SK-N-SH (cell line): Measurements from ENCODE around the gene ADAMTS7. TPM values are rescaled to one million over a fixed set of nuclear protein-coding genes. Genes with fewer than 3 reads are reported as not detected.
A peak's percentile ranks its signal among the peaks of the same experiment; 100 is the strongest.

ENCODE experiments used
- CTCF ChIA-PET: fragments of 300-600, 350-600 bp; formaldehyde crosslinking; extraction: SDS; loops from one replicate; lab custom pipeline; 2021; lab: Yijun Ruan, JAX
- POLR2A ChIA-PET: fragments of 350-600 bp; sonication (Branson Sonifier 250); formaldehyde crosslinking; extraction: SDS; loops from one replicate; lab custom pipeline; 2020; ENCODE audit warnings: antibody characterized with exemption, inconsistent platforms; lab: Yijun Ruan, JAX
- DNase-seq: peaks from one replicate; pipeline ENCODE4 v3.0.0; 2012
- H2AFZ ChIP-seq: fragments of 200-600 bp; sonication (generic); 2 replicates; pipeline ENCODE4 v1.8.1; 2016; ENCODE audit warnings: antibody characterized with exemption, mild to moderate bottlenecking, low read depth
- H3F3A ChIP-seq: fragments of 200-600 bp; sonication (generic); replicated peaks from 2 replicates; pipeline ENCODE3; 2016; ENCODE audit warnings: antibody characterized with exemption, mild to moderate bottlenecking; ENCODE audit not compliant: insufficient read depth
- H3K27ac ChIP-seq, 2 experiments: fragments of 200-500 bp in 1 of 2; fragments of 200-600 bp in 1 of 2; sonication (Bioruptor generic) in 1 of 2; sonication (generic), shearing (Covaris generic) in 1 of 2; 2 replicates each; pipeline versions ENCODE4 v1.5.1 to v1.6.1; 2014 to 2016; ENCODE audit warnings: low read depth in 2 of 2, inconsistent platforms in 1 of 2, low read length in 1 of 2, mild to moderate bottlenecking in 1 of 2, mixed read lengths in 1 of 2
- H3K27me3 ChIP-seq: fragments of 200-600 bp; sonication (generic), shearing (Covaris generic); 2 replicates; pipeline ENCODE4 v1.6.1; 2016; ENCODE audit warnings: mixed run types; ENCODE audit not compliant: insufficient read depth
- H3K36me3 ChIP-seq, 2 experiments: fragments of 200-500 bp in 1 of 2; fragments of 200-600 bp in 1 of 2; sonication (Bioruptor generic) in 1 of 2; sonication (generic) in 1 of 2; replicated peaks in 1 of 2; 2 replicates each; pipeline versions ENCODE3 to v1.5.1; 2014 to 2016; ENCODE audit warnings: low read length in 1 of 2, mild to moderate bottlenecking in 1 of 2; ENCODE audit not compliant: insufficient read depth in 2 of 2, control insufficient read depth in 1 of 2
- H3K4me1 ChIP-seq, 2 experiments: fragments of 200-500 bp in 1 of 2; fragments of 200-600 bp in 1 of 2; sonication (Bioruptor generic) in 1 of 2; sonication (generic), shearing (Covaris generic) in 1 of 2; 2 replicates each; pipeline versions ENCODE4 v1.5.1 to v1.6.1; 2014 to 2016; ENCODE audit warnings: low read depth in 1 of 2, low read length in 1 of 2, mixed run types in 1 of 2; ENCODE audit not compliant: insufficient read depth in 2 of 2, control insufficient read depth in 1 of 2
- H3K4me2 ChIP-seq: fragments of 200-600 bp; sonication (generic), shearing (Covaris generic); 2 replicates; pipeline ENCODE4 v1.6.1; 2017; ENCODE audit warnings: mixed run types
- H3K4me3 ChIP-seq, 2 experiments: fragments of 200-500 bp in 1 of 2; fragments of 200-600 bp in 1 of 2; sonication (Bioruptor generic) in 1 of 2; sonication (generic), shearing (Covaris generic) in 1 of 2; 2 replicates each; pipeline versions ENCODE4 v1.5.1 to v1.8.1; 2014 to 2016; ENCODE audit warnings: low read depth in 2 of 2, inconsistent platforms in 1 of 2, low read length in 1 of 2, mild to moderate bottlenecking in 1 of 2, mixed read lengths in 1 of 2, moderate library complexity in 1 of 2
- H3K79me2 ChIP-seq: fragments of 200-600 bp; sonication (generic); 2 replicates; pipeline ENCODE4 v1.8.1; 2017; ENCODE audit warnings: mild to moderate bottlenecking; ENCODE audit not compliant: insufficient read depth
- H3K9ac ChIP-seq: fragments of 200-600 bp; sonication (generic); 2 replicates; pipeline ENCODE4 v1.6.1; 2017; ENCODE audit warnings: mixed run types
- H3K9me2 ChIP-seq: fragments of 200-600 bp; sonication (generic); 2 replicates; pipeline ENCODE4 v1.6.1; 2017; ENCODE audit warnings: mixed run types
- H3K9me3 ChIP-seq: fragments of 200-600 bp; sonication (generic); 2 replicates; pipeline ENCODE4 v1.6.1; 2017; ENCODE audit warnings: mixed run types, mild to moderate bottlenecking, moderate library complexity
- H4K20me1 ChIP-seq: fragments of 200-600 bp; sonication (generic); 2 replicates; pipeline ENCODE4 v1.6.1; 2017; ENCODE audit warnings: mild to moderate bottlenecking, mixed run types; ENCODE audit not compliant: insufficient read depth
- EP300 ChIP-seq, 2 experiments: IDR thresholded peaks; 2 replicates each; pipeline versions ENCODE4 v1.4.0 to v1.6.1; 2012; ENCODE audit warnings: borderline replicate concordance in 1 of 2, low read depth in 1 of 2, low read length in 1 of 2
- EZH2phosphoT487 ChIP-seq: fragments of 200-600 bp; sonication (generic); IDR thresholded peaks from 2 replicates; pipeline ENCODE4 v1.6.1; 2017; ENCODE audit warnings: low read depth, mixed run types, mild to moderate bottlenecking, antibody characterized with exemption, moderate library complexity, borderline replicate concordance
- FOSL2 ChIP-seq: IDR thresholded peaks from 2 replicates; pipeline ENCODE4 v1.4.0; 2012; ENCODE audit warnings: low read depth, mild to moderate bottlenecking, moderate library complexity, borderline replicate concordance
- FOXM1 ChIP-seq: IDR thresholded peaks from 2 replicates; pipeline ENCODE4 v1.4.0; 2012; ENCODE audit warnings: low read depth, mild to moderate bottlenecking
- GATA2 ChIP-seq: sonication (generic); formaldehyde crosslinking; IDR thresholded peaks from 2 replicates; pipeline ENCODE4 v1.5.0; 2020; ENCODE audit warnings: mild to moderate bottlenecking, missing genetic modification reagents
- MAX ChIP-seq: IDR thresholded peaks from 2 replicates; pipeline ENCODE4 v1.4.0; 2012; ENCODE audit warnings: low read depth
- MEF2A ChIP-seq: IDR thresholded peaks from 2 replicates; pipeline ENCODE4 v1.4.0; 2012; ENCODE audit warnings: low read depth, borderline replicate concordance
- NFIC ChIP-seq: IDR thresholded peaks from 2 replicates; pipeline ENCODE4 v1.4.0; 2012; ENCODE audit warnings: borderline replicate concordance
- NRF1 ChIP-seq: IDR thresholded peaks from 2 replicates; pipeline ENCODE4 v1.6.1; 2012; ENCODE audit warnings: low read depth, mild to moderate bottlenecking, low read length
- RAD21 ChIP-seq: IDR thresholded peaks from 2 replicates; pipeline ENCODE4 v1.6.1; 2012; ENCODE audit warnings: mild to moderate bottlenecking, low read length
- RCOR1 ChIP-seq: fragments of 150-350 bp; IDR thresholded peaks from 2 replicates; pipeline ENCODE4 v1.6.1; 2017; ENCODE audit warnings: antibody characterized with exemption, low read length
- RFX5 ChIP-seq: IDR thresholded peaks from 2 replicates; pipeline ENCODE4 v1.6.1; 2012; ENCODE audit warnings: mild to moderate bottlenecking, improper control_type of control experiment, low read length
- SMC3 ChIP-seq: IDR thresholded peaks from 2 replicates; pipeline ENCODE4 v1.6.1; 2012; ENCODE audit warnings: low read depth, low read length, improper control_type of control experiment
- TAF1 ChIP-seq: IDR thresholded peaks from 2 replicates; pipeline ENCODE4 v1.6.1; 2012; ENCODE audit warnings: low read depth, mild to moderate bottlenecking, low read length, moderate library complexity, borderline replicate concordance
- TCF12 ChIP-seq: IDR thresholded peaks from 2 replicates; pipeline ENCODE4 v1.4.0; 2012
- TEAD4 ChIP-seq: IDR thresholded peaks from 2 replicates; pipeline ENCODE4 v1.4.0; 2012; ENCODE audit warnings: mild to moderate bottlenecking, borderline replicate concordance; ENCODE audit not compliant: insufficient read depth
- USF2 ChIP-seq: fragments of 150-350 bp; IDR thresholded peaks from 2 replicates; pipeline ENCODE4 v1.6.1; 2017; ENCODE audit warnings: antibody characterized with exemption, low read length, low read depth, borderline replicate concordance
- YY1 ChIP-seq: IDR thresholded peaks from 2 replicates; pipeline ENCODE4 v1.4.0; 2012; ENCODE audit warnings: low read depth, mild to moderate bottlenecking
- WGBS: methylation state at CpG from one replicate; pipeline ENCODE4 v1.1.6; 2017; ENCODE audit warnings: low lambda C conversion rate; 5-methylcytosine and 5-hydroxymethylcytosine counted together
- polyA plus RNA-seq, 3 experiments: library from polyadenylated mRNA; depleted of rRNA; stranded (reverse); fragments of >200 nt; gene quantifications; 2 replicates each; pipeline ENCODE4 v1.2.3, GENCODE V29; 2012
- TF ChIP-seq, protein P1 (sequence below): fragments of 200-600 bp; sonication (generic); IDR thresholded peaks from 2 replicates; pipeline ENCODE4 v1.6.1; 2017; ENCODE audit warnings: antibody characterized with exemption, mild to moderate bottlenecking, moderate library complexity
- TF ChIP-seq, protein P2 (sequence below): IDR thresholded peaks from 2 replicates; pipeline ENCODE4; 2012
- TF ChIP-seq, protein P3 (sequence below): IDR thresholded peaks from 2 replicates; pipeline ENCODE4 v1.4.0; 2012; ENCODE audit warnings: low read depth, borderline replicate concordance
- TF ChIP-seq, protein P4 (sequence below): IDR thresholded peaks from 2 replicates; pipeline ENCODE4 v1.4.0; 2012; ENCODE audit warnings: low read depth, borderline replicate concordance

ADAMTS7 gene
- polyA plus RNA-seq, 1 of the 3 experiments (the other 2 are of a cell fraction), result 17.9 TPM

GRCh38 chr15:78859971-78860719, 48.9 kb upstream of the ADAMTS7 start:
- peak overlapping the region; percentile 53 to 64 for H3K4me3 ChIP-seq
- TF ChIP-seq TEAD4 (peak; percentile 86; the same call in 1 of the 2 replicates), MEF2A (no peak), TAF1 (peak; percentile 69; the same call in 1 of the 2 replicates), FOSL2 (peak; percentile 73), SMC3 (0 out of 2 replicates have a peak, but pooled peaks have one; percentile 22), USF2 (no peak), NFIC (no peak), NRF1 (no peak), RFX5 (no peak), FOXM1 (no peak; the same call in 1 of the 2 replicates), RCOR1 (no peak), EP300 (IDR thresholded peaks at IDR 0.05; ENCODE audit: borderline replicate concordance in 1 of 2, low read depth in 1 of 2, low read length in 1 of 2) (no peak; a peak in 1 of 4 replicates), RAD21 (peak; percentile 49), EZH2phosphoT487 (no peak), GATA2 (CRISPR knock-in tag) (no peak), MAX (peak; percentile 85), YY1 (peak; percentile 55; the same call in 1 of the 2 replicates), TCF12 (no peak)
- TF ChIP-seq, protein P1, sequence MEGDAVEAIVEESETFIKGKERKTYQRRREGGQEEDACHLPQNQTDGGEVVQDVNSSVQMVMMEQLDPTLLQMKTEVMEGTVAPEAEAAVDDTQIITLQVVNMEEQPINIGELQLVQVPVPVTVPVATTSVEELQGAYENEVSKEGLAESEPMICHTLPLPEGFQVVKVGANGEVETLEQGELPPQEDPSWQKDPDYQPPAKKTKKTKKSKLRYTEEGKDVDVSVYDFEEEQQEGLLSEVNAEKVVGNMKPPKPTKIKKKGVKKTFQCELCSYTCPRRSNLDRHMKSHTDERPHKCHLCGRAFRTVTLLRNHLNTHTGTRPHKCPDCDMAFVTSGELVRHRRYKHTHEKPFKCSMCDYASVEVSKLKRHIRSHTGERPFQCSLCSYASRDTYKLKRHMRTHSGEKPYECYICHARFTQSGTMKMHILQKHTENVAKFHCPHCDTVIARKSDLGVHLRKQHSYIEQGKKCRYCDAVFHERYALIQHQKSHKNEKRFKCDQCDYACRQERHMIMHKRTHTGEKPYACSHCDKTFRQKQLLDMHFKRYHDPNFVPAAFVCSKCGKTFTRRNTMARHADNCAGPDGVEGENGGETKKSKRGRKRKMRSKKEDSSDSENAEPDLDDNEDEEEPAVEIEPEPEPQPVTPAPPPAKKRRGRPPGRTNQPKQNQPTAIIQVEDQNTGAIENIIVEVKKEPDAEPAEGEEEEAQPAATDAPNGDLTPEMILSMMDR, result peak; percentile 63
- TF ChIP-seq, protein P2, sequence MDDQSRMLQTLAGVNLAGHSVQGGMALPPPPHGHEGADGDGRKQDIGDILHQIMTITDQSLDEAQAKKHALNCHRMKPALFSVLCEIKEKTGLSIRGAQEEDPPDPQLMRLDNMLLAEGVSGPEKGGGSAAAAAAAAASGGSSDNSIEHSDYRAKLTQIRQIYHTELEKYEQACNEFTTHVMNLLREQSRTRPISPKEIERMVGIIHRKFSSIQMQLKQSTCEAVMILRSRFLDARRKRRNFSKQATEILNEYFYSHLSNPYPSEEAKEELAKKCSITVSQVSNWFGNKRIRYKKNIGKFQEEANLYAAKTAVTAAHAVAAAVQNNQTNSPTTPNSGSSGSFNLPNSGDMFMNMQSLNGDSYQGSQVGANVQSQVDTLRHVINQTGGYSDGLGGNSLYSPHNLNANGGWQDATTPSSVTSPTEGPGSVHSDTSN, result no peak
- TF ChIP-seq, protein P3, sequence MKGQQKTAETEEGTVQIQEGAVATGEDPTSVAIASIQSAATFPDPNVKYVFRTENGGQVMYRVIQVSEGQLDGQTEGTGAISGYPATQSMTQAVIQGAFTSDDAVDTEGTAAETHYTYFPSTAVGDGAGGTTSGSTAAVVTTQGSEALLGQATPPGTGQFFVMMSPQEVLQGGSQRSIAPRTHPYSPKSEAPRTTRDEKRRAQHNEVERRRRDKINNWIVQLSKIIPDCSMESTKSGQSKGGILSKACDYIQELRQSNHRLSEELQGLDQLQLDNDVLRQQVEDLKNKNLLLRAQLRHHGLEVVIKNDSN, result 0 out of 2 replicates have a peak, but pooled peaks have one; percentile 12
- TF ChIP-seq, protein P4, sequence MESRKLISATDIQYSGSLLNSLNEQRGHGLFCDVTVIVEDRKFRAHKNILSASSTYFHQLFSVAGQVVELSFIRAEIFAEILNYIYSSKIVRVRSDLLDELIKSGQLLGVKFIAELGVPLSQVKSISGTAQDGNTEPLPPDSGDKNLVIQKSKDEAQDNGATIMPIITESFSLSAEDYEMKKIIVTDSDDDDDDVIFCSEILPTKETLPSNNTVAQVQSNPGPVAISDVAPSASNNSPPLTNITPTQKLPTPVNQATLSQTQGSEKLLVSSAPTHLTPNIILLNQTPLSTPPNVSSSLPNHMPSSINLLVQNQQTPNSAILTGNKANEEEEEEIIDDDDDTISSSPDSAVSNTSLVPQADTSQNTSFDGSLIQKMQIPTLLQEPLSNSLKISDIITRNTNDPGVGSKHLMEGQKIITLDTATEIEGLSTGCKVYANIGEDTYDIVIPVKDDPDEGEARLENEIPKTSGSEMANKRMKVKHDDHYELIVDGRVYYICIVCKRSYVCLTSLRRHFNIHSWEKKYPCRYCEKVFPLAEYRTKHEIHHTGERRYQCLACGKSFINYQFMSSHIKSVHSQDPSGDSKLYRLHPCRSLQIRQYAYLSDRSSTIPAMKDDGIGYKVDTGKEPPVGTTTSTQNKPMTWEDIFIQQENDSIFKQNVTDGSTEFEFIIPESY, result no peak

More at GRCh38 chr15:78859971-78860719, 48.9 kb upstream of the ADAMTS7 start:
- peak overlapping the region; percentile 73 for H2AFZ ChIP-seq
- ChIA-PET POLR2A (no interaction called here), CTCF (interaction anchor here (0.6 to 3.0 kb wide), 13 partner anchors 10 to 324 kb away, joined by 3 to 17 read pairs (median 3); partner anchors contain the start of gene MORF4L1)
- no peaks in the 10 kb centered on the region; a peak in 1 of 4 replicates for H3K4me1 ChIP-seq
- H3K27ac ChIP-seq, result peak overlapping the region; percentile 82 to 83
- peak overlapping the region; percentile 77 for H3K9ac ChIP-seq
- H3K9me3 ChIP-seq, result no peaks in the 10 kb centered on the region
- H3F3A ChIP-seq, result peaks cover 23% of the 10 kb centered on the region
- peak; percentile 83 for DNase-seq
- H4K20me1 ChIP-seq, result no peaks in the 10 kb centered on the region
- peaks cover 0 to 3% of the 10 kb centered on the region in 2 experiments for H3K36me3 ChIP-seq
- no peaks in the 10 kb centered on the region for H3K9me2 ChIP-seq
- peak overlapping the region; percentile 74 for H3K4me2 ChIP-seq
- no peaks in the 10 kb centered on the region for H3K79me2 ChIP-seq
- no peaks in the 10 kb centered on the region for H3K27me3 ChIP-seq
- under 1% methylated on average over 28 of the region's 28 CpGs for WGBS
